ENCODE data around the gene MTM1. TPM values are rescaled to one million over a fixed set of nuclear protein-coding genes. Genes with fewer than 3 reads are reported as not detected.

The MTM1 gene
- total RNA-seq, 4 donors from 2014 or later: 15.4 to 18.4 (median 16.7) TPM

DNA sequence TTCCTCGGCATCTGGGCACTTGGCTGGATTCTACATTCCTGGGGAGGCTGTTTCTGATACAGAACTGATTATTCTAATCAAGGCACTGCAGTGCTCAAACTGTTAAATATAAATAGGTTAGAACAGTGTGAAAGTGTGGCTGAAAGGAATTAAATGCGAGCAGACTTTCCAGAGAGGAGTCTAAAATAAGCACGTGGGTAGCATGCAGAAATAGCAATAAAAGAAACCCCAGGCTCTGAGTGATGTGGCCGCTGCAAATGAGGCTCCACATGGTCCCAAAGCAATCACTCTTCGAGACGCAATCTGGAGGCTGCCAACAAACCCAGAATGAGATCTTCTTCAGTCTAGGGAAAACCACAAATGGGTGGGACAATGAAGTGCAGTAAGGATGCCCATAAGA lies 30.6 kb upstream of the MTM1 start:
- no peak overlapping the region for H3K4me3 ChIP-seq
- no peaks in the 10 kb centered on the region for H3K4me1 ChIP-seq
- no peak for TF ChIP-seq POLR2AphosphoS5 (IDR thresholded peaks at IDR 0.05)
- TF ChIP-seq POLR2A (IDR thresholded peaks at IDR 0.05): no peak
- no peak for TF ChIP-seq EP300 (IDR thresholded peaks at IDR 0.05)
- TF ChIP-seq, protein P1, sequence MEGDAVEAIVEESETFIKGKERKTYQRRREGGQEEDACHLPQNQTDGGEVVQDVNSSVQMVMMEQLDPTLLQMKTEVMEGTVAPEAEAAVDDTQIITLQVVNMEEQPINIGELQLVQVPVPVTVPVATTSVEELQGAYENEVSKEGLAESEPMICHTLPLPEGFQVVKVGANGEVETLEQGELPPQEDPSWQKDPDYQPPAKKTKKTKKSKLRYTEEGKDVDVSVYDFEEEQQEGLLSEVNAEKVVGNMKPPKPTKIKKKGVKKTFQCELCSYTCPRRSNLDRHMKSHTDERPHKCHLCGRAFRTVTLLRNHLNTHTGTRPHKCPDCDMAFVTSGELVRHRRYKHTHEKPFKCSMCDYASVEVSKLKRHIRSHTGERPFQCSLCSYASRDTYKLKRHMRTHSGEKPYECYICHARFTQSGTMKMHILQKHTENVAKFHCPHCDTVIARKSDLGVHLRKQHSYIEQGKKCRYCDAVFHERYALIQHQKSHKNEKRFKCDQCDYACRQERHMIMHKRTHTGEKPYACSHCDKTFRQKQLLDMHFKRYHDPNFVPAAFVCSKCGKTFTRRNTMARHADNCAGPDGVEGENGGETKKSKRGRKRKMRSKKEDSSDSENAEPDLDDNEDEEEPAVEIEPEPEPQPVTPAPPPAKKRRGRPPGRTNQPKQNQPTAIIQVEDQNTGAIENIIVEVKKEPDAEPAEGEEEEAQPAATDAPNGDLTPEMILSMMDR (IDR thresholded peaks at IDR 0.05): no peak
- WGBS: 45% methylated on average over 6 of the region's 6 CpGs
- DNase-seq (ENCODE audit: low spot score in 2 of 2): no peak
- no peaks in the 10 kb centered on the region for H3K9me3 ChIP-seq
- H3K27me3 ChIP-seq: no peaks in the 10 kb centered on the region
- H3K27ac ChIP-seq: no peak overlapping the region
- H3K36me3 ChIP-seq: no peaks in the 10 kb centered on the region

DNA sequence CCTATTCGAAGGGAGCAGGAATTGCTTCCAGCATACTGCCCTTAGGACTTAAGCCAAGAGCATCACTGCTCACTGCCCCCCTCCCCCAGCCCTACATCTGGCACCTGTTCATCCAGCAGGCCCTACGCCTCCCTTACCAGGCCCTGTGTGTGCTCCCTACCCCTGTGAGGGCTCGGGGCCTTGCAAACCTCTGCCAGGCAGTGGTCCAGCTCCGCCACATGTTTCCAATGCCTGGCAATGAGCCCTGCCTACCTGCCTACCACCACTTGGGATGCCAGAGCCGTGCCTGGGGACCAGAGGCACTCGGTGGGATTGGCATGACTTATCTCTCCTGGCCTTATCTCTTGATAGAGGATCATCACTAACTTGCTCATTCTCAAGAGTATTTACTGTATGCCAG lies 27.5 kb upstream of the MTM1 start:
- Histone ChIP-seq H3K27me3 (no peaks in the 10 kb centered on the region), H3K36me3 (no peaks in the 10 kb centered on the region), H3K27ac (no peak overlapping the region), H3K9me3 (no peaks in the 10 kb centered on the region), H3K4me3 (no peak overlapping the region), H3K4me1 (no peaks in the 10 kb centered on the region)
- 68% methylated on average over 6 of the region's 6 CpGs for WGBS
- no peak for DNase-seq (ENCODE audit: low spot score in 2 of 2)
- no peak for TF ChIP-seq POLR2A (IDR thresholded peaks at IDR 0.05)
- no peak for TF ChIP-seq EP300 (IDR thresholded peaks at IDR 0.05)
- TF ChIP-seq, protein P1 (IDR thresholded peaks at IDR 0.05): no peak
- no peak for TF ChIP-seq POLR2AphosphoS5 (IDR thresholded peaks at IDR 0.05)

GRCh38 chrX:150542846-150543229 lies 25.6 kb upstream of the MTM1 start:
- no peak for DNase-seq (ENCODE audit: low spot score in 2 of 2)
- H3K4me3 ChIP-seq: no peak overlapping the region
- 93% methylated on average over 4 of the region's 4 CpGs for WGBS
- no peak overlapping the region for H3K27ac ChIP-seq
- no peaks in the 10 kb centered on the region for H3K27me3 ChIP-seq
- no peaks in the 10 kb centered on the region for H3K9me3 ChIP-seq
- H3K4me1 ChIP-seq: peaks cover 11% of the 10 kb centered on the region
- no peaks in the 10 kb centered on the region for H3K36me3 ChIP-seq
- TF ChIP-seq POLR2A (IDR thresholded peaks at IDR 0.05) (no peak), EP300 (IDR thresholded peaks at IDR 0.05) (no peak), POLR2AphosphoS5 (IDR thresholded peaks at IDR 0.05) (no peak)
- TF ChIP-seq, protein P1 (IDR thresholded peaks at IDR 0.05): no peak

DNA sequence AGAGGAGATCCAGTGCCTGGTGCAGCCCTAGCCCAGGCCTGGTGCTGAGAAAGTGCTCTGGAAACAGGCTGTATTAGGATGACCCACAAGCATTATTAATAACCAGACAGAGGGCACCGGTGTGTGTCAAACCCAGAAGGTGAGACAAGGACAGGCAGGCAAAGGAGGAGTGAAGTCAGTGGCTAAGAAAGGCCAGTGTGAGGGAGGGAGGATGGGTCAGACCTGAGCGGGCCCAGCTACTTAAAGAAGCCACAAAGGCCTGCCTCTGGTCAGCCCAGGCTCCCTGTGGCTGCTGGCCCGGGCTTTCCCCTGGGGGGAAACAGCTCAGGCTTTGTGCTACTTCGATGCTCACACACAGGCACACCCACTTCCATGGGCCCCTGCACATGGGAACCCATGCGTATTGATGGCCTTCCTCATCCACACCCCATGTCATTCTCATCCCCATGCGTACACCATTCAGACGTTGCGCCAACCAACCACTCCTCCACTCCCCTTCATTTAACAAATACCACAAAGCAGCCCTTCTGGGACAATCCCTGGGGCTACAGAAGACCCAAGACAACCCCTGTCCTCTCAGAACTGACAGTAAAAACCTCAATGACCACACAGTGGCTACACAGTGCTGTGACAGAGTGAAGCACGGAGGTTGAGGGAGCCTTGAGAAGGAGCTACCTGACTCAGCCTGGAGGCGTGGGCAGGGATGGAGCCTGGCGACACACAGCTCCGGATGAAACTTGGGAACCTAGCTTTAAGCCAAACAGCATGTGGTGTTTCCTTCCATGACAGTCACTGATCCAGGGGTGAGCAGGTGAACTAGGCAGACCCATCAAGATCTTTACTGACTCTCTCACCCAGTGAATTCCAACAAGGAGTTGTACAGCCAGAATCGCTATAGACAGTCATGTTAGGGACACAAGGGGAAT lies 24.9 kb upstream of the MTM1 start:
- WGBS: 77% methylated on average over 13 of the region's 13 CpGs
- H3K4me1 ChIP-seq: peaks cover 18% of the 10 kb centered on the region
- no peak overlapping the region for H3K27ac ChIP-seq
- no peaks in the 10 kb centered on the region for H3K27me3 ChIP-seq
- no peak for DNase-seq (ENCODE audit: low spot score in 2 of 2)
- H3K4me3 ChIP-seq: no peak overlapping the region
- no peaks in the 10 kb centered on the region for H3K9me3 ChIP-seq
- no peaks in the 10 kb centered on the region for H3K36me3 ChIP-seq
- TF ChIP-seq POLR2A (IDR thresholded peaks at IDR 0.05) (no peak), POLR2AphosphoS5 (IDR thresholded peaks at IDR 0.05) (no peak), EP300 (IDR thresholded peaks at IDR 0.05) (no peak)
- TF ChIP-seq, protein P1 (IDR thresholded peaks at IDR 0.05): no peak

DNA sequence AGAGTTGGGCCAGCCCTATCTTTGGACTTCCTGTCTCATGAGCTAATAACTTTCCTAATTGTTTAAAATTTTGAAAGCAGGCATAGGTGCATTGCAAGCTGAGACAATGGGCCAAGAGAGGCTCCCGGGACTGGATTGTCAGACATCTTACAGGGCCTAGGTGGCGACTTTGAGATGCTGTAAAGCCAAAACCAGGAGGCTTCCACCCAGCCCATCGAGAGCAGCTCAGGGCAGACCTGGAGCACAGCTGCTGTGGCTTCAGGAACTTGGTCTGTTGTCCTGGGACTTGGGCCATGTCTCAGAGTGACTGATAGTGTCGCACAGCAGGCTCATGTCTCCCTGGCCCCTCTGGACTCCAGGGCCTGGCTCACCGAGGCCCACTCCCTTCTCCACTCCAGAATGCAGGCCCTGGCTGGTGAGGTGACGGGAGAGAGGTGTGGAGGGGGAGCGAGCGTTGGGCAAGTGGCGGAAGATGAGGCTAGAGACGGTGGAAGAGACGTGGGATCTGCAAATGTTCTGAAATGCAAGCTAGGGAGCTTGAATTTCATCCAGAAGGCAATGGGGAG lies 24.1 kb upstream of the MTM1 start:
- 82% methylated on average over 6 of the region's 11 CpGs for WGBS
- no peak for TF ChIP-seq POLR2AphosphoS5 (IDR thresholded peaks at IDR 0.05)
- no peak for TF ChIP-seq EP300 (IDR thresholded peaks at IDR 0.05)
- Histone ChIP-seq H3K4me3 (no peak overlapping the region), H3K4me1 (peaks cover 19% of the 10 kb centered on the region), H3K27me3 (no peaks in the 10 kb centered on the region), H3K27ac (no peak overlapping the region), H3K36me3 (no peaks in the 10 kb centered on the region), H3K9me3 (no peaks in the 10 kb centered on the region)
- no peak for DNase-seq (ENCODE audit: low spot score in 2 of 2)
